DLD1 (cell line): ENCODE measurements around the gene SEPTIN11.

ENCODE experiments used
- in situ Hi-C: cut with HindIII; loops from 2 replicates; pipeline ENCODE4 v1.10.0; 2017; ENCODE audit warnings: low sequenced_read_pairs

Gene SEPTIN11

GRCh38 chr4:76949276-76950051, at the start of gene SEPTIN11:
TSS of gene SEPTIN11 (plus strand) at chr4:76949752. CDS start at chr4:76949904, 152 bp downstream.
- in situ Hi-C loops: no loop called here

- in situ Hi-C loops: no loop called here
Measured at GRCh38 chr4:76902233-76902890, 47.2 kb upstream of the SEPTIN11 start.

DNA sequence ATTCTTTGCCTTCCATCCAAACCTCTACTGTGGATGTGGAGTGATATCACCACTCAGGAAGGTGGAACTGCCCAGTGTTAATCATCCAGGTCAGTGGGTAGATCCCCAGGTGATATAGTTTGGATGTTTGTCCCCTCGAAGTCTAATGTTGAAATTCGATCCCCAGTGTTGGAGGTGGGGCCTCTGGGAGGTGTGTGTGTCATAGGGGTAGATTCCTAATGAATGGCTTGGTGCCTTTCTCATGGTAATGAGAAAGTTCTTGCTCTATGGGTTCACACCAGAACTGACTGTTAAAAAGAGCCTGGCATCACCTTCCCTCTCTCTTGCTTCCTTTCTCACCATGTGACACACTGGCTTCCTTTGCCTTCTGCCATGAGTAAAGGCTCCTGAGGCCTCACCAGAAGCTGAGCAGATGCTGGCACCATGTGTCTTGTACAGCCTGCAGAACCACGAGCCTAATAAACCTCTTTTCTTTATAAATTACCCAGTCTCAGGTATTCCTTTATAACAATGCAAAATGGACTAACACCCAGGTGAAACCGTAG, 44.8 kb upstream of the SEPTIN11 start:
- in situ Hi-C loops: no loop called here

GRCh38 chr4:76905521-76905920, 44.0 kb upstream of the SEPTIN11 start:
- in situ Hi-C loops: no loop called here

DNA sequence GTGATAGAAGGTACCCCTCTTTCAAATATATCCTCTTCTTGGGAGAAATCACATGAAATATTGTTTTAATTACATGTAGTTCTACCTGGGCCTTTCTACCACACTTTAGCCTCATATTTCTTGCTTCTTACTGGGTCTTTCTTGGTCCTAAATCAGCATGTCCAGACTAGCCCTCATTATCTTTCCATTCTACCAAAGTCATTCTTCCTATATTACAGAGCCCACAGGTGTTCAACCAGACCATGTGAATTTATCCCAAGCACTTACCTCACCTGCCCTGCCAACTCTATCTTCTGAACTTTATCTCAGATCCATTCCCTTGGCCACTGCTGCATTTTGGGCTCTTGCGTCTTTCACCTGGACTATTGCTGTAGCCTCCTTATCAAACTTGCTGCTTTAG, 39.8 kb upstream of the SEPTIN11 start:
- in situ Hi-C loops: no loop called here

DNA sequence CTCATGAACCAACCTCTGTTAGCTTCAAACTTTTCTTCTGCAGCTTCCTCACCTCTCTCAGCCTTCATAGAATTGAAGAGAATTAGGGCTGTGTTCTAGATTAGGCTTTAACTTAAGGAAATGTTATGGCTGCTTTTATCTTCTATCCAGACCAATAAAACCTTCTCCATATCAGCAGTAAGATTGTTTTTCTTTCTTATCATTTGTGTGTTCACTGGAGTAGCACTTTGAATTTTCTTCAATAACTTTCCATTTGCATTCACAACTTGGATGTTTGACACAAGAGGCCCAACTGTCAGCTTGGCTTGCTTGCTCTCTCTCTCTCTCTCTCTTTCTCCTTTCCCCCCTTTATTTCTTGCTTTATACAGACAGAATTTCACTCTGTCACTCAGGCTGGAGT, 28.8 kb upstream of the SEPTIN11 start:
- in situ Hi-C loops: no loop called here

- in situ Hi-C loops: no loop called here
Measured at GRCh38 chr4:76923619-76924357, 25.8 kb upstream of the SEPTIN11 start.

GRCh38 chr4:76926841-76927240, 22.7 kb upstream of the SEPTIN11 start:
- in situ Hi-C loops: no loop called here

DNA sequence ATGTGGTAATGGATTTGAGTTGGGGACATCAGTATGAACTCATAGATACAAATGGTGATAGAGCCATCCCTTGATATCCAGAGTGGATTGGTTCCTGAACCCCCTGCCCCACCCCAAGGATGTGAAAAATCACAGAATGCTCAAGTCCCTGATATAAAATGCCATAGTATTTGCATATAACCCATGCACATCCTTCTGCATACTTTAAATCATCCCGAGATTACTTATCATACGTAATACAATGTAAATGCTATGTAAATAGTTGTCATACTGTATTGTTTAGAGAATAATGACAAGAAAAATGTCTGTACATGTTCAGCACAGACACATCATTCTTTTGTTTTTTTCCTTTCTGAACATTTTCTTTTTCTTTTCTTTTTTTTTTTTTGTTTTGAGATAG, 18.9 kb upstream of the SEPTIN11 start:
- in situ Hi-C loops: no loop called here

DNA sequence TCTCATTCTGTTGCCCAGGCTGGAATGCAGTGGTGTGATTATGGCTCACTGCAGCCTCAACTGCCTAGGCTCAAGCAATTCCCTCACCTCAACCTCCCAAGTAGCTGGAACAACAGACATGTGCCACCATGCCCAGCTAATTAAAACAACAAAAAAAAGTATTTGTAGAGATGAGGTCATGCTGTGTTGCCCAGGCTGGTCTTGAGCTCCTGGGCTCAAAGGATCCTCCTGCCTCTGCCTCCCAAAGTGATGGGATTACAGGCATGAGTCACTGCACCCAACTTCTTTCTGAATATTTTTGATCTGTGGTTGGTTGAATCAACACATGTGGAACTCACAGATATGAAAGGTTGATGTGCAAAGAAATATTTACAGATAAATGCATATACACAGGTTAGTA, 18.5 kb upstream of the SEPTIN11 start:
- in situ Hi-C loops: no loop called here

GRCh38 chr4:76931576-76932276, 17.8 kb upstream of the SEPTIN11 start:
- in situ Hi-C loops: no loop called here

DNA sequence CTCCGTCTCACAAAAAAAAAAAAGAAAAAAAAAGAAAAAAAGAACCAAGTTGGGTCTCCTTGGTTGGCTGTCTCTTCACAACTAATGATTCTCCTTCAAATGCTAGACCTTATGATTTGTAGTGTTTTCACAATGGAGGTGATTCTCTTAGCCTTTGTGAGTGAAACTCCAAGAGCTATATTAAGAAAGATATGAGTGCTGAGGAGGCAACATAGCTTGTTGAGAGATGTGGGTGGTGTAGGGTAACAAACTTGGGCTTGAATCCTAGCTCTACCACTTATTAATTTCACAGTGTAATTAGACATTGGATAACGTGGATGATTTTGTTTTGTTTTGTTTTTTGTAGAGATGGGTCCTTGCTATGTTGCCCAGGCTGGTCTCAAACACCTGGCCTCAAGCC, 10.4 kb upstream of the SEPTIN11 start:
- in situ Hi-C loops: no loop called here

- in situ Hi-C loops: no loop called here
Measured at GRCh38 chr4:76943129-76943620, 6.4 kb upstream of the SEPTIN11 start.

DNA sequence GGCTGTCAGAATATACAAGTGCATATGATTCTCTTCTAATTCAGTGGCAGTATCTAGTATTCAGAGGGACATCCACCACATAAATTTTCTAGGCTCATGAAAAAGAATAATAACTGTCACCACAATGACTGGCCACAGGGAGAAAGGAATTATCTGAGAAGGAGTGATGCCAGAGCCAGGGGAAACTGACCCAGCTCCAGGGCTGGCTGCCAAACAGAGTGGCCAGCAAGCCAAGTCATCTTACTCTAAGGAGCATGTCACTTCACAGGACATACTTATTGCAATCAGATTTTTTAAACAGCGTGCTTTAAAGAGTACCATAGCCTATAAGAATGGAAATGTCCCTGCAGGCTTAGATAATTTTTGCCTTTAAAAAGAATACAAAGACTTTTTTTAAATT, 5.8 kb upstream of the SEPTIN11 start:
- in situ Hi-C loops: no loop called here

GRCh38 chr4:76947369-76947768, 2.2 kb upstream of the SEPTIN11 start:
- in situ Hi-C loops: no loop called here

- in situ Hi-C loops: no loop called here
Measured at GRCh38 chr4:76948443-76949275, 893 bp upstream of the SEPTIN11 start.

DNA sequence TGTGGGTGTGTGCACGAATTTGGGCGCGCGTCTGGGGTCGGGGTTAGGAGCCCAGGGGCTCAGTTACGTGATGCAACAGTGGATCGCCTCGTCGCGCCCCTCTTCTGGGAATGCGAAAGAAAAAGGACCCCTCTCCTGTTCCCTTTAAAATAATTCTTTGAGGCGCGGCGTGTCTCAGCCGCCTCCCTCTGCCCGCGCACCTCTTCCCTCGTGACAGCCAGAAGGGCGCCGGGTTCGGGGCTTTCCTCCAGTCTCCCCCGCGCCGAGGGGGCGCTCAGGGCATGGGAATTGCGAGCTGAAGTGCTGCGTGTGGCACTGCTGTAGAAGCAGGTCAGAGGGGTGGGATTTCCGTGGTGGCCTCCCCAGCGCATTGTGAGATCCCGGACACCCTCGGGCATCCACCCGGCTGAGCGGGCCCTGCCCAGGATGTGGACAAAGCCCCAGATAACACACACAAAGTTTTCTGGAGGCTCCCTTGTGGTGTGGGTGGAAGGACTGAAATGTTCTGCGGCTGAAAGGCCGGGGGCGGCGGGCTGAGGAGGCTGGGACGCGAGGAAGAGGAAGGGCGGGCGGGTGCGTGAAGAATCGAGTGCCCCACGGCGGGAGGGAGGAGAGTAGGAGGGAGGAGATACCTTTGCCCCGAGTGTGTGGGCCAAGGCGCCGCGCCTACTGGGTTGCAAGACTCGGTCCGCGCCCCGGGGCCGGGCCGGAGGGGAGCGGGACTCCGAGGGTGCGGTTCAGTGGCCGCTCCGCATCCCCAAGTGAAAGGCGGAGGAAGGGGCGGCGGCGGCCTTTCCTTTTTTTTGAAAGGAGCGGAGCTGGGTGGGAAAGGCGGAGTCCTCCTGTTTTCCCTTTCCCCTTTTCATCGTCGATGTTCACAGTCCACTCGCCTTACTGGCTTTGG, 752 bp downstream of the SEPTIN11 start:
- in situ Hi-C loops: no loop called here

- in situ Hi-C loops: no loop called here
Measured at GRCh38 chr4:76950956-76951671, 1.6 kb downstream of the SEPTIN11 start.
